ENCODE data around the gene FZD1.
"Not testable (repeated sequence)": the region's sequence is repeated elsewhere in the genome, so short reads cannot be mapped to it uniquely, and the experiment has no call there.

The FZD1 gene

DNA sequence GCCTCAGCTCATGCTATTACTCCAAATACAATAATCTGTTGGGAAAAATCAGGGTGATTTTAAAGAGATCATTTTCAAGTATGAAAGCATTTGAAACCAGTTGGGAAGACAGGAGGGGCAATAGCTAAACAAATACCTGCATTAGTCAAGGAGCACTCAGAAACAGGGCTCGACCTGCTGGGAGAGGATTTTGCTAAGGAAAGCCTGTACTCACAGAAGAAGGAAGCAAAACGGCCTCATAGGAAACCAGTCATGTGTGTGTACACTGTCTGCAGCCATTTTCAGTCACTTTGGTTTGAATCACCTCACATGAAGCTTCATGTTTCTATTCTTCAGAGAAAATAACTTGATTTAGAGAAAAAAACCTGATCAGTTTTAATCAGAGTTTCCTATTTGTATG, 38.6 kb downstream of the FZD1 start:
- no peak for DNase-seq

DNA sequence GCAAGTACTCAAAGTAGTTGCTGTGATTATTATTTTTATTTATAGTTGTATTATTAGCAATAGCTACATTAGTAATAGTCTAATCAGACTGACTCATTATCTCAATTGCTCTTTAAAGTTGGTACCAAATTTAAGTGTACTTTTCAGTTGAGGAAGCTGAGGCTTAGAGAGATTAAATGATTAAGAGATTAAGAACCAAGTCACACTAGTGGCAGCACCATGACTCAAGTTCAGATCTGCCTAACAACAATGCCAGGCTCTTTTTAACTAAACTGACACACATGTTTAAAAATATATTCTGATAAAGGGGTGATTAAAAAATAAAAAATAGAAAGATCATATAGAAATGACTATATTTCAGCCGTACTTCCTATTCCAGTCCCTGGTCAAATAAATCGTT, 42.0 kb downstream of the FZD1 start:
- DNase-seq = no peak

DNA sequence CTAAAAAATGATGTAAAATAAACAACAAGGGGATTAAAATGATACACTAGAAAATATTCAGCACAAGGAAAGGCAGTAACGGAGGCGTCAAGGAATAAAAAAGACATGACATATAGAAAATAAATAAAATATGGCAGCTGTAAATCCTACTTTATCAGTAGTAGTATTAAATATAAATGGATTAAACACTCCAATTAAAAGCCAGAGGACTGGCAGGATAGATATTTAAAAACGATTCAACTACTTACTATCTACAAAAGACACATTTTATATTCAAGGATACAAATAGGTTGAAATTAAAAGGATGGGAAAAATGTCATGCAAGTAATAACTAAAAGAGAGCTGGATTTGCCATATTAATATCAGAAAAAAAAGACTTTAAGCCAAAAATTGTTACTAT, 43.2 kb downstream of the FZD1 start:
- no peak for DNase-seq

- not testable (repeated sequence) for DNase-seq
Observed at GRCh38 chr7:91308191-91308590, 44.0 kb downstream of the FZD1 start.

DNA sequence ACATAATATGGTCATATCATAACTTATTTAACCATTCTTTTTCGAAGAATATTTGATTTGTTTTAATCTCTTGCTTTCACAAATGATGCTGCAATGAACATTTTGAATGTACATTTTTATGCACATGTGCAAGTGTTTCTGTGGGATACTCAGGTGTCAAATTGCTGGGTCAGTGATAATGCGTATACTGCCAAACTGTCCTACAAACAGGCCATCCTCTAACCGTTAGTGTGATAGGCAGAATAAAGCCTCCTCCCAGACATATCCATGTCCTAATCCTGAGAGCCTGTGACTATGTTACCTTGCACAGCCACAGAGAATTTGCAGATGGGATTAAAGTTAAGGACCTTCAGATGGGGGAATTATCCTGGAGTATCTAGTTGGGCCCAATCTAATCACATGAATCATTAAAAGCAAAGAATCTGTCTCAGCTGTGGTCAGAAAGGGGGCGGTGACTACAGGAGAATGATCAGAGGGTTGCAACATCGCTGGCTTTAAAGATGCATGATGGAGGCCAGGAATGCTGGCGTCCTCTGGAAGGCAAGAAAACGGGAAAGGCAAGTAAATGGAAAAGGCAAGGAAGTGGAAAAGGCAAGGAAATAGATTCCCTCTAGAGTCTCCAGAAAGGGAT, 46.7 kb downstream of the FZD1 start:
- no peak for DNase-seq

- DNase-seq = no peak
Observed at GRCh38 chr7:91311839-91312238, 47.6 kb downstream of the FZD1 start.

GRCh38 chr7:91313113-91313512, 48.9 kb downstream of the FZD1 start:
- DNase-seq = no peak

- DNase-seq = no peak
Observed at GRCh38 chr7:91314591-91315323, 50.5 kb downstream of the FZD1 start.

- no peak for DNase-seq
Observed at GRCh38 chr7:91316426-91316825, 52.2 kb downstream of the FZD1 start.

DNA sequence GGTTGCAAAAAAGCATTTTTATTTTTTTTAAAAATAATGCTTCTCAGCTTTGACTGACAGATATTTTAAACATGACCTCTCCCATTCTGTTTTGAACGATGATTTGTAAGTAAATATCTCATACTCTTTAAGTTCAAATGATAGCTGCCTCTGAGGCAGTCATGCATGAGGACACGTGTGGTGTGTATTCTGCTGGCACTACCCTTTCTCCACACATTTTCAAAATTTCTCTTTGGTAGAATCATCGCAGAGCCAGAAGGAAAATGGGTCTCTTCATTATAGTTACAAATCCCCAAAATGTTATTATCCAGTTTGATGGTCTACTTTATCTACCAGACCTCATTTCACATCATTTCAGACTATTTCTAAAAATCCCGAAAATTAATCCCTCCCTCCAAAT, 55.1 kb downstream of the FZD1 start:
- no peak for DNase-seq

DNA sequence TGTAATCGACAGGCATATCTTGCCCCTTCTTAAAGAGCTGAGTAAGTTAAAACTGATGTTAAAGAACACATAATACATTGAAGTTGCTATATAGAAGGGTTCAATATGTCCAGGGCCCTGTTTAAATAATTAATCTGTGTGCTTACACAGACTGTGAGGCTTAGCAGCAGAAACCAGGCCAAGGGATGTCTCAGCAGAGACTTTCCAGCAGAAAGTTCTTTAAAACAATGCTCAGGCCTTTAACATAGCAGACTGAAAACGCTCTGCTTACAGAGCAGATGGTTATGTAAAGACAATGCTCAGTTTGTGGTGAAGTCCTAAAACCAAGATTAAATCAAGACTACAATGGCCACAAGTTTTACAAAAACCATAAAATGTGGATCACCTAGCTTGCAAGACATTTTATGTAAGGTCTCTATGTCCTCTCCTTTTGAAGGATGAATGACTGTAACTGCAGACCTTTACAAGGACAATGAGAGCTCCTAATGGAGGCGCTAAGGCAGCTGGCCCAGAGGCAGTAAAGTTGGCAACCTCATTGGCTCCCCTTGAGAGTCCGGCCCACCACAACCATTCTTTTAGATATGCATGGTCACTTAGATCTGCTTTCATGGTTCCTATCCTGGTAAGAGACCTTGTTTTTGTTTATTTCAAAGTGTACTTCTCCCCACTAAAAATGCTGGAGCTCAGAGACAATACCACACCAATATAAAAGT, 56.3 kb downstream of the FZD1 start:
- DNase-seq = no peak

Measured in CD4-positive, alpha-beta T cell treated with Interleukin-12 subunit alpha and Interleukin-12 subunit beta, for 1 hour (primary cell).